ENCODE results near the gene CALN1. TPM values are rescaled to one million over a fixed set of nuclear protein-coding genes. Genes with fewer than 3 reads are reported as not detected.

The CALN1 gene
- total RNA-seq, 2 donors from 2014 or later = 4.3 to 6.9 TPM

DNA sequence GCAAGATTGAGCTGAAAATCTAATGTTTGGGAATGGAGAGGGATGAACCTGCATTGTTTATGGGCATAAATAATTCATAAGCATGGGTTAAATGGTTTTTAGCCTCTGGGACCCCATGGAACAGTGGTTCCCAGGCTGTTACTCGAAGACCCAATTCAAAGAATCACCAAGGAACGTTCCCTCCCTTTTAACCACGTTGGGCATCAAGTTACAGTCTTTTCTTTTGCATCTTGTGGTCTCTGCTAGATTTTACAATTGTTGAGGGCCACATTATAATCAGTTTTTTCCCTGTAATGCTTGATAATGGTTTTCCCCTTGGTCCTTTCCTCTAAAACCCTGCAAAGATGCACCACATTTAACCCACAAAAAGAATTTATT, 2.5 kb downstream of the CALN1 start:
- 68 to 70% methylated on average over 3 of the region's 3 CpGs for WGBS, 2 experiments (ENCODE audit: insufficient coverage in 1 of 2, insufficient read length in 1 of 2)
- no peak overlapping the region for H3K27ac Mint-ChIP-seq

DNA sequence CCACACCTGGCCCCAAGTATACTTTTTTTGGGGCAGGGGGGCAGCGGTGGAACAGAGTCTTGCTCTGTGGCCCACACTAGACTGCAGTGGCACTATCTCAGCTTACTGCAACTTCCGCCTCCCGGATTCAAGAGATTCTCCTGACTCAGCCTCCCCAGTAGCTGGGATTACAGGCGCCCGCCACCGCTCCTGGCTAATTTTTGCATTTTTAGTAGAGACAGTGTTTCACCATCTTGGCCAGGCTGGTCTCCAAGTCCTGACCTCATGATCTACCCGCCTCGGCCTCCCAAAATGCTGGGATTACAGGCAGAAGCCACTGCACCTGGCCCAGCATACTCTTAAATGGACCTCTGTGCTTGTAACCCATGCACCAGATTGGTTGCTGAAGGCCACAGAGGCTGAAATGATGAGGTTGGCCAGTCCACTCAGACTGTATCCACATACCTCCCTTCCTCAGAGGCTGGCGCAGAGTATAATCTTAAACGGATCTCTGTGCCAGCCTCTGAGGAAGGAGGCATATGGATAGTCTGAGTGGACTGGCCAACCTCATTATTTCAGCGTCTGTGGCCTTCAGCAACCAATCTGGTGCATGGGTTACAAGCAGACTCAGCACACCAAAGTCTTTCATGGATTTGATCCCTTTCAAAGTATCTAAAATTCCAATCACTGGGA, 3.0 kb downstream of the CALN1 start:
- no peaks in the 10 kb centered on the region for H3K27me3 ChIP-seq (ENCODE audit: control insufficient read depth, insufficient read depth, low read length, poor library complexity, severe bottlenecking)
- Mint-ChIP-seq H3K27ac (no peak overlapping the region), H3K4me3 (no peak overlapping the region), H3K4me1 (no peaks in the 10 kb centered on the region), H3K9me3 (peaks cover 2% of the 10 kb centered on the region), H3K36me3 (ENCODE audit: low read depth) (no peaks in the 10 kb centered on the region), H3K27me3 (ENCODE audit: insufficient read depth) (no peaks in the 10 kb centered on the region)
- no peak overlapping the region for H3K4me3 ChIP-seq (ENCODE audit: low read length)
- H3K27ac ChIP-seq (ENCODE audit: low read depth, low read length) = no peak overlapping the region
- no peaks in the 10 kb centered on the region for H3K36me3 ChIP-seq (ENCODE audit: control insufficient read depth, insufficient read depth, low read length)
- no peak overlapping the region for H3K9ac ChIP-seq (ENCODE audit: extremely low read depth, low read length, poor library complexity, severe bottlenecking)
- TF ChIP-seq, protein P1, sequence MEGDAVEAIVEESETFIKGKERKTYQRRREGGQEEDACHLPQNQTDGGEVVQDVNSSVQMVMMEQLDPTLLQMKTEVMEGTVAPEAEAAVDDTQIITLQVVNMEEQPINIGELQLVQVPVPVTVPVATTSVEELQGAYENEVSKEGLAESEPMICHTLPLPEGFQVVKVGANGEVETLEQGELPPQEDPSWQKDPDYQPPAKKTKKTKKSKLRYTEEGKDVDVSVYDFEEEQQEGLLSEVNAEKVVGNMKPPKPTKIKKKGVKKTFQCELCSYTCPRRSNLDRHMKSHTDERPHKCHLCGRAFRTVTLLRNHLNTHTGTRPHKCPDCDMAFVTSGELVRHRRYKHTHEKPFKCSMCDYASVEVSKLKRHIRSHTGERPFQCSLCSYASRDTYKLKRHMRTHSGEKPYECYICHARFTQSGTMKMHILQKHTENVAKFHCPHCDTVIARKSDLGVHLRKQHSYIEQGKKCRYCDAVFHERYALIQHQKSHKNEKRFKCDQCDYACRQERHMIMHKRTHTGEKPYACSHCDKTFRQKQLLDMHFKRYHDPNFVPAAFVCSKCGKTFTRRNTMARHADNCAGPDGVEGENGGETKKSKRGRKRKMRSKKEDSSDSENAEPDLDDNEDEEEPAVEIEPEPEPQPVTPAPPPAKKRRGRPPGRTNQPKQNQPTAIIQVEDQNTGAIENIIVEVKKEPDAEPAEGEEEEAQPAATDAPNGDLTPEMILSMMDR (conservative IDR thresholded peaks at IDR 0.05) = no peak
- WGBS, 2 experiments (ENCODE audit: insufficient coverage in 1 of 2, insufficient read length in 1 of 2) = 95 to 96% methylated on average over 8 to 11 of the region's 11 CpGs
- no peaks in the 10 kb centered on the region for H3K9me3 ChIP-seq (ENCODE audit: control insufficient read depth, low read length)
- H3K4me1 ChIP-seq (ENCODE audit: control insufficient read depth, insufficient read depth, low read length) = no peaks in the 10 kb centered on the region
- DNase-seq = no peak

More for the DNA sequence above, 2.5 kb downstream of the CALN1 start:
- H3K9ac ChIP-seq (ENCODE audit: extremely low read depth, low read length, poor library complexity, severe bottlenecking) = no peak overlapping the region
- Mint-ChIP-seq H3K4me3 (no peak overlapping the region), H3K36me3 (ENCODE audit: low read depth) (no peaks in the 10 kb centered on the region), H3K27me3 (ENCODE audit: insufficient read depth) (no peaks in the 10 kb centered on the region), H3K4me1 (no peaks in the 10 kb centered on the region), H3K9me3 (peaks cover 2% of the 10 kb centered on the region)
- H3K4me1 ChIP-seq (ENCODE audit: control insufficient read depth, insufficient read depth, low read length) = no peaks in the 10 kb centered on the region
- no peak overlapping the region for H3K27ac ChIP-seq (ENCODE audit: low read depth, low read length)
- no peaks in the 10 kb centered on the region for H3K36me3 ChIP-seq (ENCODE audit: control insufficient read depth, insufficient read depth, low read length)
- H3K27me3 ChIP-seq (ENCODE audit: control insufficient read depth, insufficient read depth, low read length, poor library complexity, severe bottlenecking) = no peaks in the 10 kb centered on the region
- H3K4me3 ChIP-seq (ENCODE audit: low read length) = no peak overlapping the region
- no peaks in the 10 kb centered on the region for H3K9me3 ChIP-seq (ENCODE audit: control insufficient read depth, low read length)
- TF ChIP-seq, protein P1 (conservative IDR thresholded peaks at IDR 0.05) = no peak
- DNase-seq = no peak

DNA sequence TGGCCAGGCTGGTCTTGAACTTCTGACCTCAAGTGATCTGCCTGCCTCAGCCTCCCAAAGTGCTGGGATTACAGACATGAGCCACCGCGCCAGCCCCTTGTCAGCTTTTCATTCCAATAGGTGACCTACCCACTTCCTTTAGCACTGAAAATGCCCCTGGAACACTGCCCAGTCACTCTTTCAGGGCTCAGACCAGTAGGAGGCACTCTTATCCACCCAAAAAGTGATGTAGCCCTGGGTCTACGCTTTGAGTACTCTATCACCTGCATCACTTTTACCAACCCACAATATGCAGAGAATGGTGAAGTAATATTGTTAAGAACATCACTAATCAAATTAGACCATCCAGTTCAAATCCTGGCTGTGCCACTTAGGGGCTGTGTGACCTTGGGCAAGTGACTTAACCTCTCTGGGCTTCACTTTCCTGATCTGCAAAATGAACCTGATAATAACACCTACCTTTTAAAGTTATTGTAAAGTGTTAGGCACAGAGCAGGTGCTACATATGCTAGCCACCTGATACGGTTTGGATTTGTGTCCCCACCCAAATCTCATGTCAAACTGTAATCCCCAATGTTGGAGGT, 5.2 kb downstream of the CALN1 start:
- TF ChIP-seq, protein P1 (conservative IDR thresholded peaks at IDR 0.05) = peak; percentile 56
- no peak for DNase-seq
- WGBS, 2 experiments (ENCODE audit: insufficient coverage in 1 of 2, insufficient read length in 1 of 2) = 98 to 100% methylated on average over 2 to 4 of the region's 4 CpGs
- no peaks in the 10 kb centered on the region for H3K4me1 Mint-ChIP-seq
- no peaks in the 10 kb centered on the region for H3K36me3 ChIP-seq (ENCODE audit: control insufficient read depth, insufficient read depth, low read length)
- peaks cover 2% of the 10 kb centered on the region for H3K27me3 Mint-ChIP-seq (ENCODE audit: insufficient read depth)
- H3K9me3 ChIP-seq (ENCODE audit: control insufficient read depth, low read length) = no peaks in the 10 kb centered on the region
- no peak overlapping the region for H3K4me3 ChIP-seq (ENCODE audit: low read length)
- H3K9ac ChIP-seq (ENCODE audit: extremely low read depth, low read length, poor library complexity, severe bottlenecking) = no peak overlapping the region
- no peak overlapping the region for H3K27ac Mint-ChIP-seq
- no peaks in the 10 kb centered on the region for H3K27me3 ChIP-seq (ENCODE audit: control insufficient read depth, insufficient read depth, low read length, poor library complexity, severe bottlenecking)
- no peak overlapping the region for H3K4me3 Mint-ChIP-seq
- no peak overlapping the region for H3K27ac ChIP-seq (ENCODE audit: low read depth, low read length)
- H3K4me1 ChIP-seq (ENCODE audit: control insufficient read depth, insufficient read depth, low read length) = no peaks in the 10 kb centered on the region
- H3K9me3 Mint-ChIP-seq = no peaks in the 10 kb centered on the region
- H3K36me3 Mint-ChIP-seq (ENCODE audit: low read depth) = no peaks in the 10 kb centered on the region

Data from endodermal cell (in vitro differentiated cells).